Progenitor cell of endocrine pancreas (in vitro differentiated cells): Measurements from ENCODE around the gene ATRN. TPM values are rescaled to one million over a fixed set of nuclear protein-coding genes. Genes with fewer than 3 reads are reported as not detected.

Experiments
- DNase-seq: peaks from one replicate; pipeline ENCODE4 v3.0.0; 2021; ENCODE audit warnings: low spot score; ENCODE audit not compliant: unreplicated experiment
- H3K27ac Mint-ChIP-seq: 2 replicates; pipeline ENCODE4 v1.8.0; 2021; ENCODE audit warnings: mild to moderate bottlenecking, moderate library complexity, mixed read lengths
- H3K27me3 Mint-ChIP-seq: 2 replicates; pipeline ENCODE4 v1.8.0; 2021; ENCODE audit warnings: mixed read lengths
- H3K36me3 Mint-ChIP-seq: 2 replicates; pipeline ENCODE4 v1.8.0; 2022; ENCODE audit warnings: mixed read lengths; ENCODE audit not compliant: insufficient read depth
- H3K4me1 Mint-ChIP-seq: 2 replicates; pipeline ENCODE4 v1.8.0; 2021; ENCODE audit warnings: low read depth, mixed read lengths
- H3K4me3 Mint-ChIP-seq: 2 replicates; pipeline ENCODE4 v1.8.0; 2021; ENCODE audit warnings: low read depth, mild to moderate bottlenecking, moderate library complexity, mixed read lengths
- H3K9me3 Mint-ChIP-seq: 2 replicates; pipeline ENCODE4 v1.8.0; 2021; ENCODE audit warnings: low read depth, mixed read lengths
- CTCF ChIP-seq: fragments of 200-600 bp; sonication (generic); IDR thresholded peaks from one replicate; pipeline ENCODE4 v1.5.0; 2021; ENCODE audit warnings: antibody characterized with exemption, mild to moderate bottlenecking; ENCODE audit not compliant: unreplicated experiment
- total RNA-seq: library from RNA; stranded (reverse); gene quantifications from 2 replicates; pipeline ENCODE4 v1.2.1, GENCODE V29; 2021

Gene ATRN
- total RNA-seq, 1 donor from 2014 or later = 54.5 TPM

GRCh38 chr20:3648951-3649350 lies 178.1 kb downstream of the ATRN start:
- Mint-ChIP-seq H3K9me3 (no peaks in the 10 kb centered on the region), H3K36me3 (peaks cover 18% of the 10 kb centered on the region), H3K27ac (no peak overlapping the region), H3K4me1 (peaks cover 3% of the 10 kb centered on the region), H3K4me3 (no peak overlapping the region), H3K27me3 (no peaks in the 10 kb centered on the region)
- TF ChIP-seq CTCF = no peak
- no peak for DNase-seq

GRCh38 chr20:3651204-3651962 lies 180.6 kb downstream of the ATRN start:
- no peak for TF ChIP-seq CTCF
- H3K27me3 Mint-ChIP-seq = no peaks in the 10 kb centered on the region
- H3K4me1 Mint-ChIP-seq = peaks cover 3% of the 10 kb centered on the region
- DNase-seq = no peak
- H3K9me3 Mint-ChIP-seq = no peaks in the 10 kb centered on the region
- H3K36me3 Mint-ChIP-seq = peaks cover 13% of the 10 kb centered on the region
- peak overlapping the region; percentile 23 for H3K27ac Mint-ChIP-seq
- no peak overlapping the region for H3K4me3 Mint-ChIP-seq

GRCh38 chr20:3652221-3652620 lies 181.4 kb downstream of the ATRN start:
- no peak overlapping the region for H3K27ac Mint-ChIP-seq

GRCh38 chr20:3652676-3653596 lies 182.1 kb downstream of the ATRN start:
- Mint-ChIP-seq H3K4me3 (no peak overlapping the region), H3K4me1 (peaks cover 3% of the 10 kb centered on the region), H3K9me3 (no peaks in the 10 kb centered on the region), H3K27ac (no peak overlapping the region), H3K27me3 (no peaks in the 10 kb centered on the region), H3K36me3 (peaks cover 8% of the 10 kb centered on the region)
- no peak for DNase-seq
- TF ChIP-seq CTCF = no peak

More at GRCh38 chr20:3652221-3652620, 181.4 kb downstream of the ATRN start:
- DNase-seq = no peak
- Mint-ChIP-seq H3K27me3 (no peaks in the 10 kb centered on the region), H3K9me3 (no peaks in the 10 kb centered on the region), H3K4me3 (no peak overlapping the region), H3K36me3 (peaks cover 11% of the 10 kb centered on the region), H3K4me1 (peaks cover 3% of the 10 kb centered on the region)
- no peak for TF ChIP-seq CTCF

GRCh38 chr20:3653921-3654320 lies 183.1 kb downstream of the ATRN start:
- H3K27ac Mint-ChIP-seq = no peak overlapping the region
- peaks cover 3% of the 10 kb centered on the region for H3K27me3 Mint-ChIP-seq
- no peak overlapping the region for H3K4me3 Mint-ChIP-seq
- H3K9me3 Mint-ChIP-seq = no peaks in the 10 kb centered on the region
- H3K4me1 Mint-ChIP-seq = peaks cover 9% of the 10 kb centered on the region
- no peak for TF ChIP-seq CTCF
- peaks cover 4% of the 10 kb centered on the region for H3K36me3 Mint-ChIP-seq
- no peak for DNase-seq
